ENCODE results near the gene DCP1A.

Gene DCP1A

DNA sequence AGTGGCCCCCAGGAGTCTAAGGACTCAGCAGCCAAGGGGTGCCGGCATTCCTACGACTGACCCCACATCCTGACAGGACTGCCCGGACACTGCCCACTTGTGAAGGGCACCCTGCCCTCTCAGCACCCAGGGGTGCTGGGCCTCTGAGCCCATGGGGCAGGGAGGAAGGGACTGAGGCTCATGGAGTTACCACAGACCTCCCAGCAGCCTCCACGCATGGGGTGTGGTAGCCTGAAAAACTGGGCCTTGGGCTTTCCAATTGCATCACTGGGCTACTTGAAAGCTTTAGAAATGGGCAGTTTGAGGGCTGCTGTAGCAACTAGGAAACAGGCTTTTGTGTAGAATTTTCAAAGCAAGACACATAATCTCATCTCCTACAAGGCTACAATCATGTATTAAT lies 104.7 kb downstream of the DCP1A start:
- no peak for FAIRE-seq

DNA sequence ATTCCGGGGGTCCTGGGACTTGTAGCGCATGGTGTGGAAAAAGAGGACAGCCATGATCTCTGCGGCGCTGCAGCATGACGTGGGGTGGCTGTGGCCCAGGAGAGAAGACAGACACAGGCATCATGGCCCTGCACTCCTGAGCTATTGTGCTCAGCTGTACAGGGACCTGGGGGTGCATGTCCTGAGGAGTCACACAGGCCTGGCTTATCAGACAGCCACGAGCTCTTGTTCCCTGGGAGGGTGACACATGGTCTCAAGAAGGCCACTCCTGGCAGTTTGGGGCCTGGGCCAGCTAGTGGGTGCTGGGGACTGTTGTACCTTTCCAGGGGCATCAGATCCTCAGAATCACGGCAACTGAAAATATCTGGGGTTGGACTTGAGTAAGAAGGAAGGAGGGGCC lies 105.2 kb downstream of the DCP1A start:
- no peak for FAIRE-seq

DNA sequence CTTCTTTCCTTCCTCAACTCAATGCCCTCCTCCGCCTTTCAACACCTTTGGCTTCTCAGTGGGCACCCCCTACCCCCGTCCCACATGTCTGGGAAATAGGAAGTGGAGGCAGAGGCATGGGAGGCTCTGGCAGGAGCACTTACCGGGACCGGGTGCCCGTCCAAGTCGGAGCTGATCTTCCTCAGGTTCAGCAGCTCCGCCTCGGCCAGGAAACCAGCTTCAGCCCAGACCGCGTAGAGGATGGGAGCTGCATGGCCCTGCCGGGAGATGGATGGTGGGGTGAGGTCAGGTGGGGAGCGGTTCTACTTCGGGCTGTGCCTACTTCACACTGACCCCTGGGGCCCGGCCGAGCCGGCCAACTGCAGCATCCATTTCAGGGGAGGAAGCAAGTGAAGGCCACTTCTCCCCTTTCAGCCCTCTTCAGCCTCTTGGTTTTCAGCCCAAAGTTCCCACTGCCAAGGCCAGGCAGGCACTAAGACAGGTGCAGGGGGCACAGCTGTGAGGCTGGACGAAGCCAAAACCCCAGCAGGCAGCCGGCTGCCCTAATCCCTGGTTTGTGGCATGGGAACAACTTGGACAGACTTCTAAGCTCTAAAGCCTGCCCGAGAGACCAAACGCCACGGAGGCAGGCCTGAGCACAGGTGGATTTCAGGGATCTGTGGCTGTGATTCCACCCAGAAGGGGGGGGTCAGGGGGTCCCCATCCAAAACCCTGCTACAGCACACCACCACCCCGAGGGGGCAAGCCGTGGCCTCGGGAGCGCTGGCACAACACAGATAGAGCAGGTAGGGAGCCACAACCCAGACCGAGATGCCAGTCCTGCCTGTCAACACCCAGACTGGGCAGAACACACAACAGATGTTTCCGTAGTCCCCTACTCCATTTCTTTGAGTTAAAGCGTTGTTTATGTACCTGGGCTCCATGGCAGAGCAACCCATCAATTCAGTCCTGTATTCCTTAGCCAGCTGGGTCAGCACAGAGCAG lies 106.1 kb downstream of the DCP1A start:
- FAIRE-seq = no peak

DNA sequence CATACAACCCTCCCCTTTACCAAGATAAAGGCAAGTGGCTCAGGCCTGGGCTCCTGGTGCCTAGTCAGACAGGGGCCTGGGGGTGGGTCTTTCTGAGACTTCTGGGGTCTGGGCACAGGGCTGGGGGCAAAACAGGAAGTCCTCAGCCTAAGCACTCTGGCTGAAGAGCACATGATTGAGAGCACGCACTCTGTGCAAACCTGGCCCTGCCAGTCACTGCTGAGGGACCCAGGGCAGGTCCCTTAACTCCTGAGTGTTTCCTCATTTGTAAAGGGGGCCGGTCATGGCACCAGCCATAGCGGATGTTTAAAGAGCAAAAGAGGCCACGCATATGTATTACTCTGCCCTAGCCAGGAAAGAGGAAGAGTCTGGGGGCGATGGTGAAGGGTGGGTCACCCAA lies 107.5 kb downstream of the DCP1A start:
- FAIRE-seq = no peak

DNA sequence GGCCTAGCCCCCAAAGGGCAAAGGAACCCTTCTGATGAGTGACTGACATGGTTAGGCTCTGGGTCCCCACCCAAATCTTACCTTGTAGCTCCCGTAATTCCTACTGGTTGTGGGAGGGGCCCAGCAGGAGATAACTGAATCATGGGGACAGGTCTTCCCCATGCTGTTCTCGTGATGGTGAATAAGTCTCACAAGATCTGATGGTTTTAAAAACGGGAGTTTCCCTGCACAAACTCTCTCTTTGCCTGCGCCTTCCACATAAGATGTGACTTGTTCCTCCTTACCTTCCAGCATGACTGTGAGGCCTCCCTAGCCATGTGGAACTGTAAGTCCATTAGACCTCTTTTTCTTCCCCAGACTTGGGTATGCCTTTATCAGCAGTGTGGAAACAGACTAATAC lies 108.5 kb downstream of the DCP1A start:
- FAIRE-seq = no peak

DNA sequence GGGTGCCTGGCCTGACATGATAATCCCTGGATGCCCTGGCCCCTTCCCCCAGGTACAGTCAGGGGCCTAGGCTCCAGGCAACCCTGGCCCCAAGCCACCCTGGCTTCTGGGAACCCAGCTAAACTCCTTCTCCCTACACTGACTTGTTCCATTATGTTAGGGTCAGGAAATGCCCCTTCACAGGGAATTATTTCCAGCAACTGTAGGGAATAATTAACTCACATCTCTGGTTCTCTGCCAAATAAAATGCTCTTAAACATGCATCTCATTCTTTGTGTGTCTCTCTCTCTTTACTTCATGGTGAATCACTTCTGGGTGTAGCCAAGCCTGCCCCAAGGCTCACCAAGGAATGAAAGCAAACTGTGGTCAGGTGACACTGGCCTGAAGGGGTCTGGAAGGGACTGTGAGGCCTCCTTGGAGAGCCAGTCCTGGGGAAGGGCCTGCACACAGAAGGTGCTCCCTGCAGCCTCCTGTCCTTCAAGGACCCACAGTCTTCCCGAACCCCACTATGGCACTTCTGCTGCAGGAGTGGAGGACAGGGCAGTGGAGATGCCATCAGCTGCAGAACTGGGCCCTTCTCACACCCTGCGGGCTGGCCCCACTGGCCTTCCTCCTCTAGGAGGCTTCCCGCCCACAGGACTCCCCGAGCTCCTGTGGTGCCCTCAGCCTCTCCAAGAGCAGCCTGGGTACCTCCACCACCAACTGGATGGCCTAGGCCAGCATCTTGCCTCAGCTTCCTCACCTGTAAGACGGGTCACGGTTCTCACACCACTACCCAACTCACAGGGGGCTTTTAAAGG lies 109.1 kb downstream of the DCP1A start:
- no peak for FAIRE-seq

DNA sequence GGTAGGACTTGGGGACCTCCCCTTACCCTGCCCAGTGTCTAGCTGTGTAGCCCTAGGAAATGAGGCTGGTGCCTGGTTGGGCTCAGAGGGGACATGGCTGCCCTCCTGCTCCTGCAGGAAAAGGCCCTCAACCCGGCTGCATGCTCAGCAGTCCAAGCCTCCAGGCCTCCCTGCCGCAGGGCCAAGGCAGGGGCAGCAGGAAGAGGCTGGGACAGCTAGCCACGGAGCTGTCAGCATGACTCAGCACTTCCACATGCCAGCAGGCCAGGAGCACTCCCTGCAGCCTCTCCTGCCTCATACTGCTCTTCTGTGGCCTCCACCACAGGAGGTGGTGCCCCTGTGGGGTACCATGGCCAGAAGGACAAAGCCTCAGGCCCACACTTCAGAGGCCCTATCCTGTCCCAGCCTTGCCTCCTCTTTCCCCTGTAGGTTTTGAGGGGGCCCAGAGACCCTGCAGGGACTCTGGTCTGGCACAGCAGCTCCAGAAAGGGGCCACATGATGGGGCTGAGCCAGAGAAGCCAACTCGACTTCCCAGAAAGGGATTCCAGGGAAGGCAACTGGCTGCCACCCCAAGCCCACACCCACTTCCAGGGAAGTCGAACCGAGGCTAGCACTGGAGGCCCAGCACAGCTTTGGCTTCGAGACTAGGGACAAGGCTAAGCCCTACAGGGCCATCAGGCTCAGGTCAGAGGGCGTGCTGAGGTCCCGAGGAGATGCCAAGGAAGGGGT lies 111.1 kb downstream of the DCP1A start:
- no peak for FAIRE-seq

DNA sequence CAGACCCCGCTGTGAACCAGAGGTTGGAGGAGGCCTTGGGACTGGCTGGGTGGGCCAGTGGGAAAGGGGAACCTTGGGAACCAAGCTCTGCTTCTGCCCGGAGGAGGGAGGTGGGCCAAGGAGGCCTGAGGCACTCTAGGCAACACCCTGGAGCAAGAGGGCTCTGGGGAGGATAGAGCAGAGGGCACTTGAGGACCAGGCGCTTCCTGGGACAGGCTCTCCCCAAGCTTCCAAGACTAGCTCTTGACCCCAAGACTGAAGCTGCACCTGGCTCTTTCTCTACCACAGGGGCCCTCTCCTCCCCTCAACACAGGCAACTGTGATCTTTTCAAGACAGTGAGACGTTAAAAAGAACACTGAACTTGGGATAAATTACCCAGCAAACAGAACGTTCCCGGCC lies 111.8 kb downstream of the DCP1A start:
- no peak for FAIRE-seq

DNA sequence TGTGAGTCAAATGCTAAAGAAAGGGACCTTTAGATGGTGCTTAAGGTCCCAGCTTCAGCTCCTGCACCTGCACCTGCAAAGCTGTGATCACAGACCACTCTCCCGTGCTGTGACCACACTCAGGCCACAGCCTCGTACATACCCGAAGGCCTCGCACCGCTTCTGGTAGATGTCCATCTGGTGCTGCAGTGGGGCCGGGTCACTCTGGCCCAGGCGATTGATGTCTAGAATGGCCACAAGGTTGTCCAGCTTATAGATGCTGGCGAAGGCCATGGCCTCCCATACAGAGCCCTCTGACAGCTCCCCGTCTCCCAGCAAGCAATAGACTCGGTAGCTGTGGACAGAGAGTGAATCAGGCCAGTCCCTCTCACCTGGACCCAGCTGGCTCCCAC lies 112.5 kb downstream of the DCP1A start:
- no peak for FAIRE-seq

DNA sequence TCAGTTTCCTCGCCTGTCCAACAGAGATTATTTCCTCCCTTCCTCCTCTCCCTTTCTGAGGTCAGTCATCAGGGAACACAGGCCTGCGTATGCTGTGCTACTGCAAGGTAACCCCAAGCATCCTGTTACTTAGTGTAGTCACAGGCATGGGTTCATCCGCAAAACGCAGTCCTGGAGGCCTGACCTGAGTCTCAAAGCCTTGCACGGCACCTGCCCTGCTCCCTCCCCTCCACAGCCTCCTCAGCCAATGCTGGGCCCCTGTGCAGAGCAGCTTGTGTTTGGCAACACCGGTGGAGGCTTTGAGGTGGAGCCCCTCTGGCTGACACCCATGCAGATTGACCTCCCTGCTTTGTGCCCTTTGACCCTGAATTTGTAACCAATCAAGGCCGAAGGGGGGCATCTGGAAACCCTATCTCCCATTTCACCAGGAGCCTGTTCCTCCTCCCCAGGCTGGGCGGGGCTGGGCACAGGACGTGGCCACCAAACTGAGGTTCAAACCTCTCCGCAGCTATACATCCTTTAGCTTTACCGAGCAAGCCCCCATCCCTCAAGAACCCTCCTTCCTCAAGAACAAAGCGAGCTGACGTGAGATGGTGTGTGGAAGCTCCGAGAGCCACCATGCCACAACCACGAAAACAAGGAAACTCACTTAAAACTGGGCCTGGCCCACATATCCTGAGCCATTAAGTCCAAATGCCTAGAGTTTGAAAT lies 113.1 kb downstream of the DCP1A start:
- FAIRE-seq = no peak

All from G401.6 (cell line).